ENCODE data around the gene KCNQ4.

The KCNQ4 gene

GRCh38 chr1:40793617-40794016 is 10.0 kb downstream of the KCNQ4 start:
- Histone ChIP-seq H3K27me3 (ENCODE audit: control insufficient read depth in 1 of 2, insufficient read depth in 2 of 2, low read length in 2 of 2) (no peaks in the 10 kb centered on the region), H3K4me1 (ENCODE audit: insufficient read depth, low read length) (peaks cover 67% of the 10 kb centered on the region), H3K36me3 (ENCODE audit: insufficient read depth, low read length) (peaks cover 5% of the 10 kb centered on the region), H3K9ac (ENCODE audit: low read length) (no peak overlapping the region), H3K4me3 (ENCODE audit: low read depth in 1 of 2, low read length in 2 of 2) (no peak overlapping the region), H3K9me3 (ENCODE audit: low read length) (no peaks in the 10 kb centered on the region), H3K27ac (ENCODE audit: low read depth, low read length) (no peak overlapping the region)

GRCh38 chr1:40794048-40794447 is 10.5 kb downstream of the KCNQ4 start:
- Histone ChIP-seq H3K9me3 (ENCODE audit: low read length) (no peaks in the 10 kb centered on the region), H3K9ac (ENCODE audit: low read length) (no peak overlapping the region), H3K36me3 (ENCODE audit: insufficient read depth, low read length) (peaks cover 5% of the 10 kb centered on the region), H3K27me3 (ENCODE audit: control insufficient read depth in 1 of 2, insufficient read depth in 2 of 2, low read length in 2 of 2) (no peaks in the 10 kb centered on the region), H3K4me3 (ENCODE audit: low read depth in 1 of 2, low read length in 2 of 2) (no peak overlapping the region), H3K4me1 (ENCODE audit: insufficient read depth, low read length) (peaks cover 67% of the 10 kb centered on the region), H3K27ac (ENCODE audit: low read depth, low read length) (no peak overlapping the region)

GRCh38 chr1:40794974-40795715 is 11.6 kb downstream of the KCNQ4 start:
- Histone ChIP-seq H3K9me3 (ENCODE audit: low read length) (no peaks in the 10 kb centered on the region), H3K4me1 (ENCODE audit: insufficient read depth, low read length) (peaks cover 67% of the 10 kb centered on the region), H3K27ac (ENCODE audit: low read depth, low read length) (peak overlapping the region; percentile 82), H3K27me3 (ENCODE audit: control insufficient read depth in 1 of 2, insufficient read depth in 2 of 2, low read length in 2 of 2) (no peaks in the 10 kb centered on the region), H3K4me3 (ENCODE audit: low read depth in 1 of 2, low read length in 2 of 2) (no peak overlapping the region), H3K36me3 (ENCODE audit: insufficient read depth, low read length) (peaks cover 5% of the 10 kb centered on the region), H3K9ac (ENCODE audit: low read length) (no peak overlapping the region)

GRCh38 chr1:40795811-40796586 is 12.4 kb downstream of the KCNQ4 start:
- peak overlapping the region; percentile 82 for H3K27ac ChIP-seq (ENCODE audit: low read depth, low read length)
- H3K9me3 ChIP-seq (ENCODE audit: low read length): no peaks in the 10 kb centered on the region
- H3K27me3 ChIP-seq (ENCODE audit: control insufficient read depth in 1 of 2, insufficient read depth in 2 of 2, low read length in 2 of 2): no peaks in the 10 kb centered on the region
- no peak overlapping the region for H3K4me3 ChIP-seq (ENCODE audit: low read depth in 1 of 2, low read length in 2 of 2)
- peaks cover 5% of the 10 kb centered on the region for H3K36me3 ChIP-seq (ENCODE audit: insufficient read depth, low read length)
- no peak overlapping the region for H3K9ac ChIP-seq (ENCODE audit: low read length)
- peaks cover 67% of the 10 kb centered on the region for H3K4me1 ChIP-seq (ENCODE audit: insufficient read depth, low read length)

GRCh38 chr1:40796939-40797667 is 13.5 kb downstream of the KCNQ4 start:
- no peaks in the 10 kb centered on the region for H3K27me3 ChIP-seq (ENCODE audit: control insufficient read depth in 1 of 2, insufficient read depth in 2 of 2, low read length in 2 of 2)
- H3K4me1 ChIP-seq (ENCODE audit: insufficient read depth, low read length): peaks cover 67% of the 10 kb centered on the region
- H3K4me3 ChIP-seq (ENCODE audit: low read depth in 1 of 2, low read length in 2 of 2): peak overlapping the region in 1 of 2 donors; percentile 31
- peak overlapping the region; percentile 64 for H3K9ac ChIP-seq (ENCODE audit: low read length)
- no peaks in the 10 kb centered on the region for H3K9me3 ChIP-seq (ENCODE audit: low read length)
- H3K36me3 ChIP-seq (ENCODE audit: insufficient read depth, low read length): peaks cover 5% of the 10 kb centered on the region
- peak overlapping the region; percentile 83 for H3K27ac ChIP-seq (ENCODE audit: low read depth, low read length)

GRCh38 chr1:40797668-40798010 is 14.1 kb downstream of the KCNQ4 start:
- peak overlapping the region; percentile 83 for H3K27ac ChIP-seq (ENCODE audit: low read depth, low read length)
- H3K27me3 ChIP-seq (ENCODE audit: control insufficient read depth in 1 of 2, insufficient read depth in 2 of 2, low read length in 2 of 2): no peaks in the 10 kb centered on the region
- peaks cover 5% of the 10 kb centered on the region for H3K36me3 ChIP-seq (ENCODE audit: insufficient read depth, low read length)
- peak overlapping the region in 1 of 2 donors; percentile 31 for H3K4me3 ChIP-seq (ENCODE audit: low read depth in 1 of 2, low read length in 2 of 2)
- H3K9ac ChIP-seq (ENCODE audit: low read length): peak overlapping the region; percentile 64
- H3K9me3 ChIP-seq (ENCODE audit: low read length): no peaks in the 10 kb centered on the region
- peaks cover 65% of the 10 kb centered on the region for H3K4me1 ChIP-seq (ENCODE audit: insufficient read depth, low read length)

- H3K27ac ChIP-seq (ENCODE audit: low read depth, low read length): peak overlapping the region; percentile 83
- peak overlapping the region; percentile 31 for H3K9ac ChIP-seq (ENCODE audit: low read length)
- H3K9me3 ChIP-seq (ENCODE audit: low read length): no peaks in the 10 kb centered on the region
- H3K4me1 ChIP-seq (ENCODE audit: insufficient read depth, low read length): peaks cover 68% of the 10 kb centered on the region
- H3K27me3 ChIP-seq (ENCODE audit: control insufficient read depth in 1 of 2, insufficient read depth in 2 of 2, low read length in 2 of 2): no peaks in the 10 kb centered on the region
- peak overlapping the region in 1 of 2 donors; percentile 31 for H3K4me3 ChIP-seq (ENCODE audit: low read depth in 1 of 2, low read length in 2 of 2)
- peaks cover 1% of the 10 kb centered on the region for H3K36me3 ChIP-seq (ENCODE audit: insufficient read depth, low read length)
These were observed 15.0 kb downstream of the KCNQ4 start for GRCh38 chr1:40798366-40799281.

- Histone ChIP-seq H3K27ac (ENCODE audit: low read depth, low read length) (peak overlapping the region; percentile 83), H3K9me3 (ENCODE audit: low read length) (no peaks in the 10 kb centered on the region), H3K36me3 (ENCODE audit: insufficient read depth, low read length) (no peaks in the 10 kb centered on the region), H3K4me3 (ENCODE audit: low read depth in 1 of 2, low read length in 2 of 2) (peak overlapping the region in 1 of 2 donors; percentile 15), H3K27me3 (ENCODE audit: control insufficient read depth in 1 of 2, insufficient read depth in 2 of 2, low read length in 2 of 2) (no peaks in the 10 kb centered on the region), H3K4me1 (ENCODE audit: insufficient read depth, low read length) (peaks cover 68% of the 10 kb centered on the region), H3K9ac (ENCODE audit: low read length) (peak overlapping the region; percentile 20)
These were observed 15.8 kb downstream of the KCNQ4 start for GRCh38 chr1:40799351-40799867.

- Histone ChIP-seq H3K27ac (ENCODE audit: low read depth, low read length) (peak overlapping the region; percentile 84), H3K36me3 (ENCODE audit: insufficient read depth, low read length) (no peaks in the 10 kb centered on the region), H3K4me3 (ENCODE audit: low read depth in 1 of 2, low read length in 2 of 2) (peak overlapping the region in 1 of 2 donors; percentile 62), H3K9ac (ENCODE audit: low read length) (peak overlapping the region; percentile 66), H3K4me1 (ENCODE audit: insufficient read depth, low read length) (peaks cover 73% of the 10 kb centered on the region), H3K27me3 (ENCODE audit: control insufficient read depth in 1 of 2, insufficient read depth in 2 of 2, low read length in 2 of 2) (no peaks in the 10 kb centered on the region), H3K9me3 (ENCODE audit: low read length) (no peaks in the 10 kb centered on the region)
These were observed 18.1 kb downstream of the KCNQ4 start for GRCh38 chr1:40801742-40802077.

- Histone ChIP-seq H3K9me3 (ENCODE audit: low read length) (no peaks in the 10 kb centered on the region), H3K9ac (ENCODE audit: low read length) (peak overlapping the region; percentile 66), H3K36me3 (ENCODE audit: insufficient read depth, low read length) (no peaks in the 10 kb centered on the region), H3K27me3 (ENCODE audit: control insufficient read depth in 1 of 2, insufficient read depth in 2 of 2, low read length in 2 of 2) (no peaks in the 10 kb centered on the region), H3K27ac (ENCODE audit: low read depth, low read length) (peak overlapping the region; percentile 84), H3K4me1 (ENCODE audit: insufficient read depth, low read length) (peaks cover 74% of the 10 kb centered on the region), H3K4me3 (ENCODE audit: low read depth in 1 of 2, low read length in 2 of 2) (peak overlapping the region in 1 of 2 donors; percentile 62)
These were observed 18.6 kb downstream of the KCNQ4 start for GRCh38 chr1:40802078-40802741.
